Measurements from ENCODE around the gene SLC5A10.

DNA sequence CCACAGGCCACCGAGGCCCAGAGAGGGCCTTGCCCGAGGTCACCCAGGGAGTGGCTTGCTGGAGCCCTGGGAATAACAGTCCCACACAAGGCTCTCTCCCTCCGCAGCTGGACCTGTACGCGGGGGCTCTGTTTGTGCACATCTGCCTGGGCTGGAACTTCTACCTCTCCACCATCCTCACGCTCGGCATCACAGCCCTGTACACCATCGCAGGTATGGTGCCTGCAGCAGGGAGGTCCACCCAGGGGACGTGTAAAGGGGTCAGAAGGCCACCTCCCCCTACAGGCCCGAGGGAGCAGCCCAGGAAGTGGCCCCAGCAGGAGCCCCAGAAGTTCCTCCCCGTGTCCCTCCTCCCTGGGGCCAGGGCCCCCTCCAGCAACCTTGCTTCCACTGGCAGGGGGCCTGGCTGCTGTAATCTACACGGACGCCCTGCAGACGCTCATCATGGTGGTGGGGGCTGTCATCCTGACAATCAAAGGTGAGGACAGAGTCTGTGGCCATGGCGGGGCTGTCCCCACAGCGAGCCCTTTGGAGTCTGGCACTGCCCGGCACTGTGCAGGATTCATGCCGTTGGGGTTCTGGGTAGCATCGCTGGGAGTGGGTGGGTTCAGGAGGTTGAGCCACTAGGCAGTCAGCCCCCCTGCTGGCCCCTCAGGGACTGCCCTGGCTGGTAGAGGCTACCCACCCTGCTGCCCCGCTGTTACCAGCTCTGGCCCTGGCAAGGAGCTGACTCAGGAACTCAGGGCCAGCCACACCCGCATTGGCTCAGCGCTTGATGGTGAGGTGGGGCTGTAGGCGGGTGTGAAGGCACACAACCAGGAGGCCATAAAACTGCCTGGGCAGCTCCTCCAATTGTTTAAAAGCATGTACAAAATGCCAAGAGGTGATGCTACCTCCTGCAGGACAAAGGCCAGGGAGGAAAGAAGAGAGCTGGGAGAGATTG, 17.3 kb downstream of the SLC5A10 start:
- TF ChIP-seq, protein P1, sequence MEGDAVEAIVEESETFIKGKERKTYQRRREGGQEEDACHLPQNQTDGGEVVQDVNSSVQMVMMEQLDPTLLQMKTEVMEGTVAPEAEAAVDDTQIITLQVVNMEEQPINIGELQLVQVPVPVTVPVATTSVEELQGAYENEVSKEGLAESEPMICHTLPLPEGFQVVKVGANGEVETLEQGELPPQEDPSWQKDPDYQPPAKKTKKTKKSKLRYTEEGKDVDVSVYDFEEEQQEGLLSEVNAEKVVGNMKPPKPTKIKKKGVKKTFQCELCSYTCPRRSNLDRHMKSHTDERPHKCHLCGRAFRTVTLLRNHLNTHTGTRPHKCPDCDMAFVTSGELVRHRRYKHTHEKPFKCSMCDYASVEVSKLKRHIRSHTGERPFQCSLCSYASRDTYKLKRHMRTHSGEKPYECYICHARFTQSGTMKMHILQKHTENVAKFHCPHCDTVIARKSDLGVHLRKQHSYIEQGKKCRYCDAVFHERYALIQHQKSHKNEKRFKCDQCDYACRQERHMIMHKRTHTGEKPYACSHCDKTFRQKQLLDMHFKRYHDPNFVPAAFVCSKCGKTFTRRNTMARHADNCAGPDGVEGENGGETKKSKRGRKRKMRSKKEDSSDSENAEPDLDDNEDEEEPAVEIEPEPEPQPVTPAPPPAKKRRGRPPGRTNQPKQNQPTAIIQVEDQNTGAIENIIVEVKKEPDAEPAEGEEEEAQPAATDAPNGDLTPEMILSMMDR (IDR thresholded peaks at IDR 0.05; ENCODE audit: low read length) = no peak
- no peak for TF ChIP-seq EZH2 (optimal IDR thresholded peaks at IDR 0.05; ENCODE audit: low read depth, low read length)
